PFSK-1 (cell line): ENCODE measurements around the gene PDZD7.

Experiments used
- FOXP2 ChIP-seq: optimal IDR thresholded peaks from 2 replicates; pipeline ENCODE3; 2011; ENCODE audit warnings: borderline replicate concordance, control low read depth, inconsistent platforms; ENCODE audit not compliant: insufficient read depth; ENCODE audit errors: extremely low read length, extremely low read depth
- POLR2AphosphoS5 ChIP-seq: IDR thresholded peaks from 2 replicates; pipeline ENCODE4 v1.6.1; 2012; ENCODE audit warnings: low read depth, mild to moderate bottlenecking, control low read depth, low read length, moderate library complexity
- REST ChIP-seq, 2 experiments: IDR thresholded peaks; 2 replicates each; pipeline versions ENCODE4 v1.6.1 to v1.8.0; 2011 to 2012; ENCODE audit warnings: low read depth in 2 of 2, low read length in 2 of 2, control low read depth in 1 of 2, inconsistent platforms in 1 of 2, mild to moderate bottlenecking in 1 of 2, moderate library complexity in 1 of 2; ENCODE audit not compliant: insufficient read depth in 1 of 2
- SIN3A ChIP-seq: IDR thresholded peaks from 2 replicates; pipeline ENCODE4 v1.6.1; 2012; ENCODE audit warnings: mild to moderate bottlenecking, low read length, moderate library complexity, borderline replicate concordance; ENCODE audit not compliant: insufficient read depth
- TAF1 ChIP-seq: IDR thresholded peaks from 2 replicates; pipeline ENCODE4 v1.6.1; 2012; ENCODE audit warnings: low read length, control low read depth, borderline replicate concordance; ENCODE audit not compliant: insufficient read depth

Gene PDZD7

GRCh38 chr10:101063548-101064414 lies 32.9 kb upstream of the PDZD7 start:
- TF ChIP-seq REST (IDR thresholded peaks at IDR 0.05; ENCODE audit: insufficient read depth in 1 of 2, low read depth in 2 of 2, low read length in 2 of 2) (no peak), FOXP2 (no peak), POLR2AphosphoS5 (no peak), TAF1 (no peak), SIN3A (no peak)

- no peak for TF ChIP-seq FOXP2
- TF ChIP-seq POLR2AphosphoS5, result no peak
- TF ChIP-seq REST (IDR thresholded peaks at IDR 0.05; ENCODE audit: insufficient read depth in 1 of 2, low read depth in 2 of 2, low read length in 2 of 2), result no peak
These were observed 32.2 kb upstream of the PDZD7 start for GRCh38 chr10:101063050-101063525.

GRCh38 chr10:101062232-101063049 lies 31.5 kb upstream of the PDZD7 start:
- TF ChIP-seq TAF1 (no peak), POLR2AphosphoS5 (no peak), FOXP2 (no peak), SIN3A (no peak), REST (IDR thresholded peaks at IDR 0.05; ENCODE audit: insufficient read depth in 1 of 2, low read depth in 2 of 2, low read length in 2 of 2) (no peak)

GRCh38 chr10:101061624-101062231 lies 30.8 kb upstream of the PDZD7 start, which contains the start of gene KAZALD1:
KAZALD1 (plus strand) TSS chr10:101061989; CDS start chr10:101062593, 604 bp downstream.
- no peak for TF ChIP-seq POLR2AphosphoS5
- no peak for TF ChIP-seq SIN3A
- TF ChIP-seq FOXP2, result no peak
- no peak for TF ChIP-seq TAF1
- no peak for TF ChIP-seq REST (IDR thresholded peaks at IDR 0.05; ENCODE audit: insufficient read depth in 1 of 2, low read depth in 2 of 2, low read length in 2 of 2)
